ENCODE data around the gene GPATCH8. TPM values are rescaled to one million over a fixed set of nuclear protein-coding genes. Genes with fewer than 3 reads are reported as not detected.

GPATCH8 gene
- total RNA-seq, 2 experiments from 2014 or later, result 31.5 to 31.7 TPM

- Mint-ChIP-seq H3K9me3 (no peaks in the 10 kb centered on the region), H3K36me3 (ENCODE audit: low read depth) (peaks cover 2% of the 10 kb centered on the region), H3K27me3 (ENCODE audit: low read depth) (peaks cover 19% of the 10 kb centered on the region), H3K4me1 (ENCODE audit: low read depth) (peaks cover 9% of the 10 kb centered on the region), H3K27ac (no peak overlapping the region), H3K4me3 (peak overlapping the region; percentile 63)
- DNase-seq, result peak; percentile 92
- intact Hi-C loops (cut with micrococcal nuclease), result loop anchor here (1.0 kb wide), 1 partner anchor 138 kb away; no protein-coding TSS in a partner anchor
- CTCF ChIA-PET, result interaction anchor here (0.6 to 1.5 kb wide), 5 partner anchors 9 to 138 kb away, joined by 3 to 6 read pairs (median 4); no protein-coding TSS in a partner anchor
These were observed 117.7 kb downstream of the GPATCH8 start for GRCh38 chr17:44385287-44386181.

- Mint-ChIP-seq H3K9me3 (no peaks in the 10 kb centered on the region), H3K4me1 (ENCODE audit: low read depth) (peaks cover 9% of the 10 kb centered on the region), H3K4me3 (peak overlapping the region; percentile 63), H3K27ac (no peak overlapping the region), H3K36me3 (ENCODE audit: low read depth) (no peaks in the 10 kb centered on the region), H3K27me3 (ENCODE audit: low read depth) (peaks cover 17% of the 10 kb centered on the region)
- DNase-seq, result no peak
- intact Hi-C loops (cut with micrococcal nuclease), result loop anchor here (1.0 kb wide), 1 partner anchor 138 kb away; no protein-coding TSS in a partner anchor
- CTCF ChIA-PET, result interaction anchor here (0.6 to 1.5 kb wide), 3 partner anchors 93 to 139 kb away, joined by 3 to 4 read pairs (median 3); no protein-coding TSS in a partner anchor
These were observed 118.4 kb downstream of the GPATCH8 start for GRCh38 chr17:44384823-44385286.

- no peaks in the 10 kb centered on the region for H3K9me3 Mint-ChIP-seq
- H3K4me3 Mint-ChIP-seq, result peak overlapping the region; percentile 19
- CTCF ChIA-PET, result interaction anchor here (1.5 kb wide), 1 partner anchor 139 kb away, joined by 3 read pairs; no protein-coding TSS in a partner anchor
- H3K4me1 Mint-ChIP-seq (ENCODE audit: low read depth), result peaks cover 7% of the 10 kb centered on the region
- no peaks in the 10 kb centered on the region for H3K36me3 Mint-ChIP-seq (ENCODE audit: low read depth)
- no peak overlapping the region for H3K27ac Mint-ChIP-seq
- intact Hi-C loops (cut with micrococcal nuclease), result no loop called here
- no peak for DNase-seq
- peaks cover 13% of the 10 kb centered on the region for H3K27me3 Mint-ChIP-seq (ENCODE audit: low read depth)
These were observed 118.9 kb downstream of the GPATCH8 start for GRCh38 chr17:44384281-44384822.

- H3K9me3 Mint-ChIP-seq, result no peaks in the 10 kb centered on the region
- no peaks in the 10 kb centered on the region for H3K36me3 Mint-ChIP-seq (ENCODE audit: low read depth)
- H3K27me3 Mint-ChIP-seq (ENCODE audit: low read depth), result peaks cover 12% of the 10 kb centered on the region
- CTCF ChIA-PET, result no interaction called here
- DNase-seq, result no peak
- intact Hi-C loops (cut with micrococcal nuclease), result no loop called here
- no peak overlapping the region for H3K4me3 Mint-ChIP-seq
- H3K27ac Mint-ChIP-seq, result no peak overlapping the region
- H3K4me1 Mint-ChIP-seq (ENCODE audit: low read depth), result peaks cover 7% of the 10 kb centered on the region
These were observed 119.3 kb downstream of the GPATCH8 start for GRCh38 chr17:44383861-44384260.

- CTCF ChIA-PET, result no interaction called here
- H3K36me3 Mint-ChIP-seq (ENCODE audit: low read depth), result no peaks in the 10 kb centered on the region
- no peak overlapping the region for H3K4me3 Mint-ChIP-seq
- peaks cover 7% of the 10 kb centered on the region for H3K4me1 Mint-ChIP-seq (ENCODE audit: low read depth)
- no peak for DNase-seq
- peaks cover 12% of the 10 kb centered on the region for H3K27me3 Mint-ChIP-seq (ENCODE audit: low read depth)
- H3K9me3 Mint-ChIP-seq, result no peaks in the 10 kb centered on the region
- intact Hi-C loops (cut with micrococcal nuclease), result no loop called here
- no peak overlapping the region for H3K27ac Mint-ChIP-seq
These were observed 119.8 kb downstream of the GPATCH8 start for GRCh38 chr17:44383363-44383762.

- CTCF ChIA-PET, result no interaction called here
- Mint-ChIP-seq H3K4me1 (ENCODE audit: low read depth) (peaks cover 7% of the 10 kb centered on the region), H3K27ac (no peak overlapping the region), H3K4me3 (no peak overlapping the region), H3K27me3 (ENCODE audit: low read depth) (peaks cover 11% of the 10 kb centered on the region), H3K36me3 (ENCODE audit: low read depth) (no peaks in the 10 kb centered on the region), H3K9me3 (no peaks in the 10 kb centered on the region)
- intact Hi-C loops (cut with micrococcal nuclease), result no loop called here
- DNase-seq, result no peak
These were observed 120.3 kb downstream of the GPATCH8 start for GRCh38 chr17:44382917-44383316.

- no peak overlapping the region for H3K4me3 Mint-ChIP-seq
- intact Hi-C loops (cut with micrococcal nuclease), result no loop called here
- DNase-seq, result no peak
- peaks cover 9% of the 10 kb centered on the region for H3K27me3 Mint-ChIP-seq (ENCODE audit: low read depth)
- H3K27ac Mint-ChIP-seq, result no peak overlapping the region
- H3K9me3 Mint-ChIP-seq, result no peaks in the 10 kb centered on the region
- CTCF ChIA-PET, result no interaction called here
- peaks cover 7% of the 10 kb centered on the region for H3K4me1 Mint-ChIP-seq (ENCODE audit: low read depth)
- H3K36me3 Mint-ChIP-seq (ENCODE audit: low read depth), result no peaks in the 10 kb centered on the region
These were observed 121.3 kb downstream of the GPATCH8 start for GRCh38 chr17:44381810-44382305.

GRCh38 chr17:44380767-44381166 is 122.4 kb downstream of the GPATCH8 start:
- CTCF ChIA-PET, result no interaction called here
- H3K4me1 Mint-ChIP-seq (ENCODE audit: low read depth), result peaks cover 1% of the 10 kb centered on the region
- no peaks in the 10 kb centered on the region for H3K36me3 Mint-ChIP-seq (ENCODE audit: low read depth)
- intact Hi-C loops (cut with micrococcal nuclease), result no loop called here
- H3K27me3 Mint-ChIP-seq (ENCODE audit: low read depth), result peaks cover 4% of the 10 kb centered on the region
- no peak overlapping the region for H3K4me3 Mint-ChIP-seq
- DNase-seq, result no peak
- H3K9me3 Mint-ChIP-seq, result no peaks in the 10 kb centered on the region
- H3K27ac Mint-ChIP-seq, result no peak overlapping the region

- Mint-ChIP-seq H3K4me1 (ENCODE audit: low read depth) (peaks cover 1% of the 10 kb centered on the region), H3K4me3 (no peak overlapping the region), H3K27me3 (ENCODE audit: low read depth) (peaks cover 7% of the 10 kb centered on the region)
These were observed 123.3 kb downstream of the GPATCH8 start for GRCh38 chr17:44379887-44380286.

GRCh38 chr17:44378171-44378705 is 125.0 kb downstream of the GPATCH8 start:
- H3K36me3 Mint-ChIP-seq (ENCODE audit: low read depth), result no peaks in the 10 kb centered on the region
- no peaks in the 10 kb centered on the region for H3K9me3 Mint-ChIP-seq
- CTCF ChIA-PET, result no interaction called here
- no peak overlapping the region for H3K4me3 Mint-ChIP-seq
- no peaks in the 10 kb centered on the region for H3K4me1 Mint-ChIP-seq (ENCODE audit: low read depth)
- DNase-seq, result no peak
- peaks cover 11% of the 10 kb centered on the region for H3K27me3 Mint-ChIP-seq (ENCODE audit: low read depth)
- intact Hi-C loops (cut with micrococcal nuclease), result no loop called here
- H3K27ac Mint-ChIP-seq, result no peak overlapping the region

More at GRCh38 chr17:44379887-44380286, 123.3 kb downstream of the GPATCH8 start:
- Mint-ChIP-seq H3K36me3 (ENCODE audit: low read depth) (no peaks in the 10 kb centered on the region), H3K9me3 (no peaks in the 10 kb centered on the region), H3K27ac (no peak overlapping the region)
- CTCF ChIA-PET, result no interaction called here
- DNase-seq, result no peak
- intact Hi-C loops (cut with micrococcal nuclease), result no loop called here

GRCh38 chr17:44376779-44377178 is 126.4 kb downstream of the GPATCH8 start:
- no peaks in the 10 kb centered on the region for H3K9me3 Mint-ChIP-seq
- no peaks in the 10 kb centered on the region for H3K36me3 Mint-ChIP-seq (ENCODE audit: low read depth)
- no peaks in the 10 kb centered on the region for H3K4me1 Mint-ChIP-seq (ENCODE audit: low read depth)
- no peak overlapping the region for H3K4me3 Mint-ChIP-seq
- no peak for DNase-seq
- intact Hi-C loops (cut with micrococcal nuclease), result no loop called here
- peaks cover 15% of the 10 kb centered on the region for H3K27me3 Mint-ChIP-seq (ENCODE audit: low read depth)
- CTCF ChIA-PET, result interaction anchor here (0.8 to 1.7 kb wide), 6 partner anchors 9 to 96 kb away, joined by 3 to 7 read pairs (median 3); no protein-coding TSS in a partner anchor
- H3K27ac Mint-ChIP-seq, result no peak overlapping the region

GRCh38 chr17:44376124-44376523 is 127.1 kb downstream of the GPATCH8 start:
- peaks cover 19% of the 10 kb centered on the region for H3K27me3 Mint-ChIP-seq (ENCODE audit: low read depth)
- H3K9me3 Mint-ChIP-seq, result no peaks in the 10 kb centered on the region
- H3K4me3 Mint-ChIP-seq, result no peak overlapping the region
- H3K36me3 Mint-ChIP-seq (ENCODE audit: low read depth), result no peaks in the 10 kb centered on the region
- no peaks in the 10 kb centered on the region for H3K4me1 Mint-ChIP-seq (ENCODE audit: low read depth)
- intact Hi-C loops (cut with micrococcal nuclease), result no loop called here
- peak; percentile 27 for DNase-seq
- H3K27ac Mint-ChIP-seq, result no peak overlapping the region
- CTCF ChIA-PET, result interaction anchor here (0.8 to 1.7 kb wide), 8 partner anchors 10 to 166 kb away, joined by 3 to 7 read pairs (median 3); no protein-coding TSS in a partner anchor

Measured in activated naive CD4-positive, alpha-beta T cell treated with anti-CD3 and anti-CD28 coated beads for 36 hours (primary cell).